GM23248 (cell line): ENCODE measurements around the gene WWOX. TPM values are rescaled to one million over a fixed set of nuclear protein-coding genes. Genes with fewer than 3 reads are reported as not detected.

Experiments
- DNase-seq: peaks from one replicate; pipeline ENCODE4 v3.0.0-alpha.2; 2015
- H2AFZ ChIP-seq: fragments of 200-600 bp; sonication (generic); 2 replicates; pipeline ENCODE4 v1.6.1; 2016; ENCODE audit warnings: antibody characterized with exemption
- H3F3A ChIP-seq: fragments of 200-600 bp; sonication (generic); 2 replicates; pipeline ENCODE4 v1.6.1; 2016; ENCODE audit warnings: mild to moderate bottlenecking, antibody characterized with exemption, mixed run types; ENCODE audit not compliant: insufficient read depth
- H3K27ac ChIP-seq: fragments of 200-600 bp; sonication (generic); 2 replicates; pipeline ENCODE4 v1.5.1; 2016; ENCODE audit warnings: mild to moderate bottlenecking
- H3K27me3 ChIP-seq: fragments of 200-600 bp; sonication (generic); replicated peaks from 2 replicates; pipeline ENCODE4 v1.6.1; 2016; ENCODE audit warnings: mild to moderate bottlenecking; ENCODE audit not compliant: insufficient read depth
- H3K36me3 ChIP-seq: fragments of 200-600 bp; sonication (generic); 2 replicates; pipeline ENCODE4 v1.6.1; 2016; ENCODE audit warnings: low read depth, mild to moderate bottlenecking
- H3K4me1 ChIP-seq: fragments of 200-600 bp; sonication (generic); 2 replicates; pipeline ENCODE4 v1.6.1; 2016; ENCODE audit warnings: mild to moderate bottlenecking; ENCODE audit not compliant: insufficient read depth
- H3K4me2 ChIP-seq: fragments of 200-600 bp; sonication (generic); one replicate; pipeline ENCODE4 v1.6.1; 2016; ENCODE audit warnings: mild to moderate bottlenecking; ENCODE audit not compliant: unreplicated experiment
- H3K4me3 ChIP-seq: fragments of 200-600 bp; sonication (generic); 2 replicates; pipeline ENCODE4 v1.5.1; 2016; ENCODE audit warnings: mild to moderate bottlenecking
- H3K79me2 ChIP-seq: fragments of 200-600 bp; sonication (generic); 2 replicates; pipeline ENCODE4 v1.6.1; 2016; ENCODE audit warnings: mild to moderate bottlenecking; ENCODE audit not compliant: insufficient read depth
- H3K9ac ChIP-seq: fragments of 200-600 bp; sonication (generic); 2 replicates; pipeline ENCODE4 v1.6.1; 2016; ENCODE audit warnings: mild to moderate bottlenecking
- H3K9me2 ChIP-seq: fragments of 200-600 bp; sonication (generic); 2 replicates; pipeline ENCODE4 v1.6.1; 2016; ENCODE audit warnings: mixed run types, mild to moderate bottlenecking, moderate library complexity; ENCODE audit not compliant: insufficient read depth
- H3K9me3 ChIP-seq: fragments of 200-600 bp; sonication (generic); one replicate; pipeline ENCODE4 v1.6.1; 2017; ENCODE audit warnings: low read depth
- H4K20me1 ChIP-seq: fragments of 200-600 bp; sonication (generic); 2 replicates; pipeline ENCODE4 v1.6.0; 2016; ENCODE audit not compliant: insufficient read depth
- EZH2 ChIP-seq: fragments of 200-600 bp; sonication (generic); IDR thresholded peaks from 2 replicates; pipeline ENCODE4 v1.6.1; 2018; ENCODE audit warnings: antibody characterized with exemption, mild to moderate bottlenecking; ENCODE audit not compliant: insufficient read depth, poor library complexity, severe bottlenecking
- EZH2phosphoT487 ChIP-seq: fragments of 200-600 bp; sonication (generic); IDR thresholded peaks from 2 replicates; pipeline ENCODE4 v1.6.1; 2018; ENCODE audit warnings: antibody characterized with exemption, moderate library complexity, mild to moderate bottlenecking, low read depth; ENCODE audit not compliant: insufficient read depth
- WGBS, 2 experiments: methylation state at CpG; one replicate each; pipeline ENCODE4 v1.1.6; 2015 to 2017; ENCODE audit warnings: low lambda C conversion rate in 2 of 2, low coverage in 1 of 2; ENCODE audit errors: missing lambda C conversion rate in 2 of 2; 5-methylcytosine and 5-hydroxymethylcytosine counted together
- in situ Hi-C: fragments of 300-500 bp; cut with MboI; formaldehyde crosslinking; loops from 2 replicates; pipeline ENCODE4 v1.15.0; 2020
- polyA plus RNA-seq: library from polyadenylated mRNA; unstranded; fragments of >200 nt; fragmentation: Nextera tagmentation; extraction: Ambion mirVana; gene quantifications from 2 replicates; pipeline ENCODE4 v1.2.1, GENCODE V29; 2016
- total RNA-seq: library from RNA; depleted of rRNA; stranded (reverse); fragments of >200 nt; shearing (Covaris generic); gene quantifications from 2 replicates; pipeline ENCODE4 v1.2.3, GENCODE V29; 2014

The WWOX gene
- total and polyA plus RNA-seq, 2 experiments from 2014 or later, result 4.5 to 6.6 TPM

DNA sequence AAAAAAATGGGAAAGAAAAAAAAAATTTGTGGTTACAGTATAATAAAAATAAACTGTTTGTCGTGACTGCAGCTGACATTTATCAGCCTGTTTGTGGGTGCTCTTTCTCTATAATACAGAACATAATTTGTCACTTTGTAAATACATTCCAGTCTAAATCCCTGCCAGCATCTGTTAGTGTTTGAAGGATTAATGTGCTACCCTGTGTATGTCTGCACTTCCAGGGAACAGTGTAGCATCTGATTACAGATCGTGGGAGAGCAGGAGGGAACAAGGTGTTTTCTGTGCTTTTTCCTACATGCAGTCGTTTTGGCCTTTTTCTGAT is 265.1 kb downstream of the WWOX start:
- Histone ChIP-seq H4K20me1 (no peaks in the 10 kb centered on the region), H3K9me3 (no peaks in the 10 kb centered on the region), H3K4me3 (no peak overlapping the region), H3K36me3 (no peaks in the 10 kb centered on the region), H3K9me2 (no peaks in the 10 kb centered on the region), H3K4me1 (no peaks in the 10 kb centered on the region), H3K27ac (no peak overlapping the region), H3K9ac (no peak overlapping the region), H3K4me2 (no peak overlapping the region), H3K27me3 (no peaks in the 10 kb centered on the region), H2AFZ (no peak overlapping the region), H3F3A (no peaks in the 10 kb centered on the region), H3K79me2 (no peaks in the 10 kb centered on the region)
- no peak for DNase-seq
- no peak for TF ChIP-seq EZH2
- no peak for TF ChIP-seq EZH2phosphoT487
- in situ Hi-C loops, result no loop called here
- WGBS, 2 experiments, result 2 to 5% methylated on average over 3 of the region's 3 CpGs

DNA sequence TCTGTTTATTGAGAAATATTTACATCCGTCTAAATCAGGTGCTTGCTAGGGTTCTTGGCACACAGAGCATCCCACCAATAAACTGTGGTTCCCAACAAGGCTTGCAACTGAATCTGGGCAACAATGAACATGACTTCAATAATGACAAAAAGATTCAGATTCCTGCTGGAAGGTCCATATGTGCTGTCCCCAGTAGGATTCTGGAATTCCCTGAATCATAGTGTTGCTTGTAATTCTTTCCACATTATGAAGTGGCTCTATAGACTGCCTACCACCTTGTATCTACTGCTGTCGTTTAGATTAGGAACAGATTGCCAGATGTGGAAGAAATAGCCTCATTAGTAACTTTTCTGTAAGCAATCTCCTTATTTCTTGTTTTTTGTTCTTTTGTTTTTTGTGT is 265.9 kb downstream of the WWOX start:
- Histone ChIP-seq H3K79me2 (no peaks in the 10 kb centered on the region), H3K9me2 (no peaks in the 10 kb centered on the region), H2AFZ (no peak overlapping the region), H3K9ac (no peak overlapping the region), H3K4me3 (no peak overlapping the region), H3K36me3 (no peaks in the 10 kb centered on the region), H3K4me1 (no peaks in the 10 kb centered on the region), H3K4me2 (no peak overlapping the region), H4K20me1 (no peaks in the 10 kb centered on the region), H3K27ac (no peak overlapping the region), H3K9me3 (no peaks in the 10 kb centered on the region), H3F3A (no peaks in the 10 kb centered on the region), H3K27me3 (no peaks in the 10 kb centered on the region)
- TF ChIP-seq EZH2phosphoT487 (no peak), EZH2 (no peak)
- in situ Hi-C loops, result no loop called here
- no peak for DNase-seq
- WGBS, 2 experiments, result 32 to 33% methylated on average over 2 of the region's 2 CpGs

DNA sequence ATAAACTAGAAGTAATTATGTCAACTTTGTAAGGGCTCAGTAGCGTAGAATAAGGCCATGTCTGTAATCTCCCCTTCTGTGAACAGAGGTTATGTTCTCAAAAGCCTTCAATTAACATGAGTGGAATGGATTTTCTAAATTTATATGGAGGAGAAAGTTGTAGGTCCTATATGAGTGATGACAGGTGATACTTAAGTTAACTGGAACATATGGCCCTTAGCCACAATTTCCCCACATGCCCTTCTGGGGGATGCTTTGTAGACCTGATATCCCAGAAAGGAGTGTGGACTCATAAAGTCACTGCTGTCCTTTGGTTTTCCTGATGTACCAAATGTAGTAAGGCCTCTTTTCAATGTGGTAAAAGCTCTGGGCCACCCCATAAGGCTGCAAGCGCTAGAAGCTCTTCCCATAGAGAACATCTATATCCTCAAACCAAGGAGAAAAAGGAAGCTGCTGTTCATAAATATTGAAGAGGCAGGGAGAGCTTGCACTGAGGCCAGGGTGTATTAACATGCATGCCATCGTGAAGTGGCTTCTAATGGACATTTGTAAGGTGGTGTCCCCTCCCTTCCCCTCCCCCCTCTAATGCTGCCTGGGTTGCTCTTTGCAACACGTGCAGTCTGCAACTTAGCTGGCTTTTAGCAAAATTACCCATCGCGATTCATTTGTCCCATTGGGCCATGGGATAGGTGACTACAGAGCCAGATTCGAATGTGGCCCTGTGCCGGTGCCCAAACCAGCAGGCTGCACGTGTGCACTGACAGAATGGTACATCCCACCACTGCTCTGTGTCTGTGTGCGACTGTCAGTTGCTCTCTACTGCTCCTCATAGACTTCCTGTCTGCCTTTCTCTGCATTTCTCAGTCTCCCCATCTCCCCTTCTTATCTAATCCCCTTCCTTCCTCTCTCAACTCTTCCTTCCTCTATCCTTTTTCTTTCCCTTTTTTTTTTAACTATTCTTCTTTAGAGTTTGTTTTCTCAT is 269.0 kb downstream of the WWOX start:
- Histone ChIP-seq H3K4me3 (no peak overlapping the region), H3K9me3 (no peaks in the 10 kb centered on the region), H4K20me1 (no peaks in the 10 kb centered on the region), H2AFZ (no peak overlapping the region), H3K27ac (no peak overlapping the region), H3K4me2 (no peak overlapping the region), H3F3A (no peaks in the 10 kb centered on the region), H3K4me1 (no peaks in the 10 kb centered on the region), H3K9me2 (no peaks in the 10 kb centered on the region), H3K27me3 (no peaks in the 10 kb centered on the region), H3K79me2 (no peaks in the 10 kb centered on the region), H3K9ac (no peak overlapping the region), H3K36me3 (no peaks in the 10 kb centered on the region)
- DNase-seq, result no peak
- in situ Hi-C loops, result no loop called here
- WGBS, 2 experiments, result 55 to 56% methylated on average over 10 of the region's 10 CpGs
- TF ChIP-seq EZH2, result no peak
- no peak for TF ChIP-seq EZH2phosphoT487

DNA sequence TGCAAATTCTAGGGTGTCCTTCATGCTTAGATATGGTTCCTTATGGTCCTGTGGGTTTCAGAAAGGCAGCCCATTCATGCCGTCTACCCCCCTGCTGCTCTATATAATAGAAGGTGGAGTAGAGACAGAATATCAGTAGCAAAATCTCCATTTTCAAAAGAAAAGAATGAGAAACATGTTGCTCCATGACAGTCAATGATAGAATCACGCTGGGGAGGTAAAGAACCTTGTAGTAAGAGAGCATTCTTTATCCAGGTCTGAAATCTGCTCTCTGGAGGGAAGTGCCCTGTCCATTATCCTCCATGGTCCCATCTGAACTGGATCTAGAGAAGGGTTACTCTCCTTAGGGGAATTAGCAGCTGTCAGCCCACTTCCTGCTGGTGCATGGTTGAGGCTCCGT is 272.8 kb downstream of the WWOX start:
- Histone ChIP-seq H3K27ac (no peak overlapping the region), H3K4me2 (no peak overlapping the region), H3K79me2 (no peaks in the 10 kb centered on the region), H3K9me2 (no peaks in the 10 kb centered on the region), H3K4me3 (no peak overlapping the region), H3K27me3 (no peaks in the 10 kb centered on the region), H2AFZ (no peak overlapping the region), H3K36me3 (no peaks in the 10 kb centered on the region), H3K9me3 (peaks cover 2% of the 10 kb centered on the region), H3F3A (no peaks in the 10 kb centered on the region), H4K20me1 (no peaks in the 10 kb centered on the region), H3K9ac (no peak overlapping the region), H3K4me1 (no peaks in the 10 kb centered on the region)
- 32 to 40% methylated on average over 3 of the region's 3 CpGs for WGBS, 2 experiments
- no peak for DNase-seq
- TF ChIP-seq EZH2, result no peak
- TF ChIP-seq EZH2phosphoT487, result no peak
- in situ Hi-C loops, result no loop called here
